ENCODE data around the gene TEX48. TPM values are rescaled to one million over a fixed set of nuclear protein-coding genes. Genes with fewer than 3 reads are reported as not detected.

The TEX48 gene
- total RNA-seq, 1 experiment from 2014 or later: not detected

DNA sequence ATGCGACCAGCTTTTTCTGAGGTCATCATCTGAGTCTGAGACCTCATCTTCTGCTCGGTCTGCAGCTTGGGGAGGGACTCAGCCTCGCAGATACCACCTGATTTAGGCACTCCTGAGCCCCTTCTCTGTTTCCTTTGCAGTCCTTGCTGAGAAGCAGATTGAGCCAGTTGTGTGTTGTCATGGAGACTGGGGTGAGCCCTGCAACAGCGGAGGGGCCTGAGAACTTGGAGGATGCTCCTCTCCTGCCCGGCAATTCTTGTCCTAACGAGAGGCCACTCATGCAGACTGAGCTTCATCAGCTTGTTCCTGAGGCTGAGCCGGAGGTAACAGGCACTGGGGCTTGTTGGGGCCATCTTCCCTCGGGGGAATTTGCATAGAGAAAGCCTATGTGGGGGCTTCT lies 43.6 kb downstream of the TEX48 start:
- Mint-ChIP-seq H3K4me1 (ENCODE audit: low read depth, unreplicated experiment) (no peaks in the 10 kb centered on the region), H3K27ac (ENCODE audit: unreplicated experiment) (no peak overlapping the region), H3K4me3 (ENCODE audit: unreplicated experiment) (no peak overlapping the region), H3K9me3 (ENCODE audit: unreplicated experiment) (no peaks in the 10 kb centered on the region), H3K36me3 (ENCODE audit: insufficient read depth, unreplicated experiment) (peaks cover 17% of the 10 kb centered on the region), H3K27me3 (ENCODE audit: insufficient read depth, unreplicated experiment) (no peaks in the 10 kb centered on the region)
- ChIA-PET POLR2A (no interaction called here), CTCF (no interaction called here)
- H3K36me3 ChIP-seq (ENCODE audit: control insufficient read depth, insufficient read depth, low read length): no peaks in the 10 kb centered on the region; the same call in 1 of the 2 replicates
- H3K4me3 ChIP-seq (ENCODE audit: low read depth, low read length): no peak overlapping the region
- no peaks in the 10 kb centered on the region for H3K4me1 ChIP-seq
- TF ChIP-seq, protein P1, sequence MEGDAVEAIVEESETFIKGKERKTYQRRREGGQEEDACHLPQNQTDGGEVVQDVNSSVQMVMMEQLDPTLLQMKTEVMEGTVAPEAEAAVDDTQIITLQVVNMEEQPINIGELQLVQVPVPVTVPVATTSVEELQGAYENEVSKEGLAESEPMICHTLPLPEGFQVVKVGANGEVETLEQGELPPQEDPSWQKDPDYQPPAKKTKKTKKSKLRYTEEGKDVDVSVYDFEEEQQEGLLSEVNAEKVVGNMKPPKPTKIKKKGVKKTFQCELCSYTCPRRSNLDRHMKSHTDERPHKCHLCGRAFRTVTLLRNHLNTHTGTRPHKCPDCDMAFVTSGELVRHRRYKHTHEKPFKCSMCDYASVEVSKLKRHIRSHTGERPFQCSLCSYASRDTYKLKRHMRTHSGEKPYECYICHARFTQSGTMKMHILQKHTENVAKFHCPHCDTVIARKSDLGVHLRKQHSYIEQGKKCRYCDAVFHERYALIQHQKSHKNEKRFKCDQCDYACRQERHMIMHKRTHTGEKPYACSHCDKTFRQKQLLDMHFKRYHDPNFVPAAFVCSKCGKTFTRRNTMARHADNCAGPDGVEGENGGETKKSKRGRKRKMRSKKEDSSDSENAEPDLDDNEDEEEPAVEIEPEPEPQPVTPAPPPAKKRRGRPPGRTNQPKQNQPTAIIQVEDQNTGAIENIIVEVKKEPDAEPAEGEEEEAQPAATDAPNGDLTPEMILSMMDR (IDR thresholded peaks at IDR 0.05; ENCODE audit: insufficient read depth in 1 of 2, low read depth in 1 of 2, low read length in 1 of 2, severe bottlenecking in 1 of 2, unreplicated experiment in 1 of 2): no peak
- BruUV-seq (replicated peaks): no TSS peak
- no peak for DNase-seq
- no peaks in the 10 kb centered on the region for H3K9me3 ChIP-seq
- no peaks in the 10 kb centered on the region for H3K27me3 ChIP-seq (replicated peaks; ENCODE audit: control insufficient read depth, insufficient read depth, low read length)
- intact Hi-C loops (cut with micrococcal nuclease; ENCODE audit: unreplicated experiment): no loop called here

DNA sequence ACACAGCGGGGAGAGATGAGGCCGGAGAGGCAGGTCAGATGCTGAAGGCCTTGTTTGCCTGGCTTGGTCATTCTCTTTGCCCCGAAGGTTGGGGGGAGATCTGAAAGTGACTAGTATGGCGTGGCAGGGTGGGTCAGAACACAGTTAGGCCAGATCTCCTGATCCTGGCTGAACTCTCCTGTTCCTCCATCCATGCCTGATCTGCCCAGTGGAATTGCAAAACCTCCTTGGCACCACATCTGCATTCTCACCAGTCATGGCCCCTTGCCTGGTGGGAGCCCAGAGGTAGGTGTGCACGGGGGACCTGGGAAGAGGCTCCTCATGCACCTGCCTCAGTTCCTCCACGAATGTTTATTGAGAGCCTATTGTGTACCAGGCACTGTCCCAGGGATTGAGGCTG lies 47.6 kb downstream of the TEX48 start:
- H3K36me3 Mint-ChIP-seq (ENCODE audit: insufficient read depth, unreplicated experiment): peaks cover 17% of the 10 kb centered on the region
- ChIA-PET CTCF (no interaction called here), POLR2A (no interaction called here)
- H3K9me3 ChIP-seq: no peaks in the 10 kb centered on the region
- no TSS peak for BruUV-seq (replicated peaks)
- intact Hi-C loops (cut with micrococcal nuclease; ENCODE audit: unreplicated experiment): no loop called here
- TF ChIP-seq, protein P1 (IDR thresholded peaks at IDR 0.05; ENCODE audit: insufficient read depth in 1 of 2, low read depth in 1 of 2, low read length in 1 of 2, severe bottlenecking in 1 of 2, unreplicated experiment in 1 of 2): no peak
- H3K27me3 ChIP-seq (replicated peaks; ENCODE audit: control insufficient read depth, insufficient read depth, low read length): no peaks in the 10 kb centered on the region
- H3K4me3 Mint-ChIP-seq (ENCODE audit: unreplicated experiment): no peak overlapping the region
- no peaks in the 10 kb centered on the region for H3K27me3 Mint-ChIP-seq (ENCODE audit: insufficient read depth, unreplicated experiment)
- H3K36me3 ChIP-seq (ENCODE audit: control insufficient read depth, insufficient read depth, low read length): no peaks in the 10 kb centered on the region; the same call in 1 of the 2 replicates
- H3K4me3 ChIP-seq (ENCODE audit: low read depth, low read length): no peak overlapping the region
- no peak for DNase-seq
- no peak overlapping the region for H3K27ac Mint-ChIP-seq (ENCODE audit: unreplicated experiment)
- H3K4me1 ChIP-seq: no peaks in the 10 kb centered on the region
- H3K9me3 Mint-ChIP-seq (ENCODE audit: unreplicated experiment): no peaks in the 10 kb centered on the region
- H3K4me1 Mint-ChIP-seq (ENCODE audit: low read depth, unreplicated experiment): no peaks in the 10 kb centered on the region

DNA sequence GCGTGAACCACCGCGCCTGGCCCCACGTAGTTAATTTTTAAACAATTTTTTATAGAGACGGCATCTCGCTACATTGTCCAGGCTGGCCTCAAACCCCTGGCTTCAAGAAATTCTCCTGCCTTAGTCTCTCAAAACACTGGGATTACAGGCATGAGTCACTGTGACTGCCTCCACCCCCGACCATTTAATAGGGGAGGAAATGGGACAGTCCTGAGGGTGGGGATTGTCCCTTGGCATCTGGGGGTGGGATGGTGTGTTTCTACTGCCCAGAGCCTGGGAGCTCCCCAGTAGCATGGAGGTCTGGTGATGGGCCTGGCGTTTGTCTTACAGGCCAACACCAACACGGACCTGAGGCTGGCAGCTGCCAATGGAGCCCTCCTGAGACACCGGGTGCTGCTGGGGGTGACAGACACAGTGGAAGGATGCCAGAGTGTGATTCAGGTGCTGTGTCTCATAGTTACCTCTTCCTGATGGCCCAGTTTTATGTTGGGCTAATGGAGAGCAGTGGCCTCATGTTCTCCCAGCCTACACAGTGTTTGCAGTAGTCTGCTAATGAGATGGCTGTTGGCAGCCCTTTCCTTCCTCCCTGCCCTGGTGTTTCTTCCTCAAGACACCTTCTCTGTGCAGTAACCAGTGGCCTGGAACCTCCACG lies 48.4 kb downstream of the TEX48 start:
- Histone ChIP-seq H3K9me3 (no peaks in the 10 kb centered on the region), H3K4me3 (ENCODE audit: low read depth, low read length) (no peak overlapping the region), H3K27me3 (replicated peaks; ENCODE audit: control insufficient read depth, insufficient read depth, low read length) (no peaks in the 10 kb centered on the region), H3K36me3 (ENCODE audit: control insufficient read depth, insufficient read depth, low read length) (no peaks in the 10 kb centered on the region; the same call in 1 of the 2 replicates), H3K4me1 (no peaks in the 10 kb centered on the region)
- POLR2A ChIA-PET: no interaction called here
- CTCF ChIA-PET: no interaction called here
- Mint-ChIP-seq H3K27me3 (ENCODE audit: insufficient read depth, unreplicated experiment) (no peaks in the 10 kb centered on the region), H3K9me3 (ENCODE audit: unreplicated experiment) (no peaks in the 10 kb centered on the region), H3K4me3 (ENCODE audit: unreplicated experiment) (no peak overlapping the region), H3K36me3 (ENCODE audit: insufficient read depth, unreplicated experiment) (peaks cover 17% of the 10 kb centered on the region), H3K4me1 (ENCODE audit: low read depth, unreplicated experiment) (no peaks in the 10 kb centered on the region), H3K27ac (ENCODE audit: unreplicated experiment) (no peak overlapping the region)
- intact Hi-C loops (cut with micrococcal nuclease; ENCODE audit: unreplicated experiment): no loop called here
- BruUV-seq (replicated peaks): no TSS peak
- TF ChIP-seq, protein P1 (IDR thresholded peaks at IDR 0.05; ENCODE audit: insufficient read depth in 1 of 2, low read depth in 1 of 2, low read length in 1 of 2, severe bottlenecking in 1 of 2, unreplicated experiment in 1 of 2): no peak
- DNase-seq: no peak

All from Caco-2 (cell line).